ENCODE data around the gene GART.

The GART gene

GRCh38 chr21:33461538-33462250 lies 80.2 kb downstream of the GART start:
- no peak for DNase-seq

GRCh38 chr21:33458861-33459260 lies 83.1 kb downstream of the GART start:
- no peak for DNase-seq

- DNase-seq = no peak
Measured at GRCh38 chr21:33455686-33456446, 86.1 kb downstream of the GART start.

Measured in T-helper 2 cell (primary cell).